ENCODE data around the gene FAM149A.

The FAM149A gene

GRCh38 chr4:186107947-186108346, 3.4 kb downstream of the FAM149A start:
- Histone ChIP-seq H3K27ac (ENCODE audit: low read length) (no peak overlapping the region), H3K9ac (ENCODE audit: low read length) (no peak overlapping the region), H3K4me3 (ENCODE audit: low read length) (no peak overlapping the region), H3K4me1 (ENCODE audit: control insufficient read depth, low read depth, low read length) (peaks cover 14% of the 10 kb centered on the region), H3K36me3 (ENCODE audit: control insufficient read depth, low read depth, low read length) (no peaks in the 10 kb centered on the region), H3K9me3 (ENCODE audit: control insufficient read depth, low read depth, low read length) (no peaks in the 10 kb centered on the region), H3K27me3 (ENCODE audit: control insufficient read depth, insufficient read depth, low read length) (peaks cover 31% of the 10 kb centered on the region)

GRCh38 chr4:186108391-186108790, 3.9 kb downstream of the FAM149A start:
- no peak overlapping the region for H3K4me3 ChIP-seq (ENCODE audit: low read length)
- H3K27ac ChIP-seq (ENCODE audit: low read length), result no peak overlapping the region
- no peaks in the 10 kb centered on the region for H3K36me3 ChIP-seq (ENCODE audit: control insufficient read depth, low read depth, low read length)
- H3K27me3 ChIP-seq (ENCODE audit: control insufficient read depth, insufficient read depth, low read length), result peaks cover 27% of the 10 kb centered on the region
- no peaks in the 10 kb centered on the region for H3K9me3 ChIP-seq (ENCODE audit: control insufficient read depth, low read depth, low read length)
- H3K9ac ChIP-seq (ENCODE audit: low read length), result no peak overlapping the region
- peaks cover 14% of the 10 kb centered on the region for H3K4me1 ChIP-seq (ENCODE audit: control insufficient read depth, low read depth, low read length)

- no peak overlapping the region for H3K27ac ChIP-seq (ENCODE audit: low read length)
- H3K4me1 ChIP-seq (ENCODE audit: control insufficient read depth, low read depth, low read length), result peaks cover 14% of the 10 kb centered on the region
- H3K4me3 ChIP-seq (ENCODE audit: low read length), result no peak overlapping the region
- H3K36me3 ChIP-seq (ENCODE audit: control insufficient read depth, low read depth, low read length), result no peaks in the 10 kb centered on the region
- H3K9ac ChIP-seq (ENCODE audit: low read length), result no peak overlapping the region
- peaks cover 18% of the 10 kb centered on the region for H3K27me3 ChIP-seq (ENCODE audit: control insufficient read depth, insufficient read depth, low read length)
- H3K9me3 ChIP-seq (ENCODE audit: control insufficient read depth, low read depth, low read length), result no peaks in the 10 kb centered on the region
Measured at GRCh38 chr4:186109245-186109644, 4.7 kb downstream of the FAM149A start.

- Histone ChIP-seq H3K4me3 (ENCODE audit: low read length) (no peak overlapping the region), H3K27ac (ENCODE audit: low read length) (no peak overlapping the region), H3K4me1 (ENCODE audit: control insufficient read depth, low read depth, low read length) (no peaks in the 10 kb centered on the region), H3K27me3 (ENCODE audit: control insufficient read depth, insufficient read depth, low read length) (no peaks in the 10 kb centered on the region), H3K9ac (ENCODE audit: low read length) (no peak overlapping the region), H3K36me3 (ENCODE audit: control insufficient read depth, low read depth, low read length) (no peaks in the 10 kb centered on the region), H3K9me3 (ENCODE audit: control insufficient read depth, low read depth, low read length) (no peaks in the 10 kb centered on the region)
Measured at GRCh38 chr4:186116697-186117096, 12.2 kb downstream of the FAM149A start.

- Histone ChIP-seq H3K4me1 (ENCODE audit: control insufficient read depth, low read depth, low read length) (no peaks in the 10 kb centered on the region), H3K27me3 (ENCODE audit: control insufficient read depth, insufficient read depth, low read length) (no peaks in the 10 kb centered on the region), H3K9ac (ENCODE audit: low read length) (no peak overlapping the region), H3K27ac (ENCODE audit: low read length) (no peak overlapping the region), H3K4me3 (ENCODE audit: low read length) (no peak overlapping the region), H3K9me3 (ENCODE audit: control insufficient read depth, low read depth, low read length) (no peaks in the 10 kb centered on the region), H3K36me3 (ENCODE audit: control insufficient read depth, low read depth, low read length) (no peaks in the 10 kb centered on the region)
Measured at GRCh38 chr4:186118582-186118981, 14.1 kb downstream of the FAM149A start.

- H3K27me3 ChIP-seq (ENCODE audit: control insufficient read depth, insufficient read depth, low read length), result no peaks in the 10 kb centered on the region
- no peaks in the 10 kb centered on the region for H3K4me1 ChIP-seq (ENCODE audit: control insufficient read depth, low read depth, low read length)
- H3K9me3 ChIP-seq (ENCODE audit: control insufficient read depth, low read depth, low read length), result no peaks in the 10 kb centered on the region
- H3K36me3 ChIP-seq (ENCODE audit: control insufficient read depth, low read depth, low read length), result no peaks in the 10 kb centered on the region
- no peak overlapping the region for H3K9ac ChIP-seq (ENCODE audit: low read length)
- H3K4me3 ChIP-seq (ENCODE audit: low read length), result no peak overlapping the region
- no peak overlapping the region for H3K27ac ChIP-seq (ENCODE audit: low read length)
Measured at GRCh38 chr4:186121057-186121456, 16.6 kb downstream of the FAM149A start.

GRCh38 chr4:186128842-186129241, 24.3 kb downstream of the FAM149A start:
- Histone ChIP-seq H3K9me3 (ENCODE audit: control insufficient read depth, low read depth, low read length) (no peaks in the 10 kb centered on the region), H3K36me3 (ENCODE audit: control insufficient read depth, low read depth, low read length) (no peaks in the 10 kb centered on the region), H3K4me1 (ENCODE audit: control insufficient read depth, low read depth, low read length) (peaks cover 17% of the 10 kb centered on the region), H3K9ac (ENCODE audit: low read length) (no peak overlapping the region), H3K27me3 (ENCODE audit: control insufficient read depth, insufficient read depth, low read length) (no peaks in the 10 kb centered on the region), H3K27ac (ENCODE audit: low read length) (no peak overlapping the region), H3K4me3 (ENCODE audit: low read length) (no peak overlapping the region)

GRCh38 chr4:186131935-186132334, 27.4 kb downstream of the FAM149A start:
- H3K27ac ChIP-seq (ENCODE audit: low read length), result no peak overlapping the region
- H3K27me3 ChIP-seq (ENCODE audit: control insufficient read depth, insufficient read depth, low read length), result no peaks in the 10 kb centered on the region
- peaks cover 17% of the 10 kb centered on the region for H3K4me1 ChIP-seq (ENCODE audit: control insufficient read depth, low read depth, low read length)
- H3K9ac ChIP-seq (ENCODE audit: low read length), result no peak overlapping the region
- no peak overlapping the region for H3K4me3 ChIP-seq (ENCODE audit: low read length)
- H3K9me3 ChIP-seq (ENCODE audit: control insufficient read depth, low read depth, low read length), result no peaks in the 10 kb centered on the region
- no peaks in the 10 kb centered on the region for H3K36me3 ChIP-seq (ENCODE audit: control insufficient read depth, low read depth, low read length)

- H3K9me3 ChIP-seq (ENCODE audit: control insufficient read depth, low read depth, low read length), result no peaks in the 10 kb centered on the region
- H3K27ac ChIP-seq (ENCODE audit: low read length), result no peak overlapping the region
- H3K27me3 ChIP-seq (ENCODE audit: control insufficient read depth, insufficient read depth, low read length), result no peaks in the 10 kb centered on the region
- no peak overlapping the region for H3K4me3 ChIP-seq (ENCODE audit: low read length)
- H3K36me3 ChIP-seq (ENCODE audit: control insufficient read depth, low read depth, low read length), result no peaks in the 10 kb centered on the region
- no peak overlapping the region for H3K9ac ChIP-seq (ENCODE audit: low read length)
- H3K4me1 ChIP-seq (ENCODE audit: control insufficient read depth, low read depth, low read length), result peaks cover 17% of the 10 kb centered on the region
Measured at GRCh38 chr4:186132577-186133242, 28.2 kb downstream of the FAM149A start.

GRCh38 chr4:186134257-186134656, 29.8 kb downstream of the FAM149A start:
- Histone ChIP-seq H3K36me3 (ENCODE audit: control insufficient read depth, low read depth, low read length) (no peaks in the 10 kb centered on the region), H3K27me3 (ENCODE audit: control insufficient read depth, insufficient read depth, low read length) (no peaks in the 10 kb centered on the region), H3K4me3 (ENCODE audit: low read length) (no peak overlapping the region), H3K9ac (ENCODE audit: low read length) (no peak overlapping the region), H3K4me1 (ENCODE audit: control insufficient read depth, low read depth, low read length) (peaks cover 17% of the 10 kb centered on the region), H3K27ac (ENCODE audit: low read length) (no peak overlapping the region), H3K9me3 (ENCODE audit: control insufficient read depth, low read depth, low read length) (no peaks in the 10 kb centered on the region)

- H3K4me3 ChIP-seq (ENCODE audit: low read length), result no peak overlapping the region
- H3K36me3 ChIP-seq (ENCODE audit: control insufficient read depth, low read depth, low read length), result no peaks in the 10 kb centered on the region
- no peaks in the 10 kb centered on the region for H3K27me3 ChIP-seq (ENCODE audit: control insufficient read depth, insufficient read depth, low read length)
- H3K4me1 ChIP-seq (ENCODE audit: control insufficient read depth, low read depth, low read length), result peaks cover 17% of the 10 kb centered on the region
- no peak overlapping the region for H3K27ac ChIP-seq (ENCODE audit: low read length)
- no peaks in the 10 kb centered on the region for H3K9me3 ChIP-seq (ENCODE audit: control insufficient read depth, low read depth, low read length)
- H3K9ac ChIP-seq (ENCODE audit: low read length), result no peak overlapping the region
Measured at GRCh38 chr4:186134861-186135260, 30.4 kb downstream of the FAM149A start.

GRCh38 chr4:186137196-186137794, 32.8 kb downstream of the FAM149A start:
- no peak overlapping the region for H3K9ac ChIP-seq (ENCODE audit: low read length)
- no peaks in the 10 kb centered on the region for H3K9me3 ChIP-seq (ENCODE audit: control insufficient read depth, low read depth, low read length)
- H3K27me3 ChIP-seq (ENCODE audit: control insufficient read depth, insufficient read depth, low read length), result no peaks in the 10 kb centered on the region
- no peak overlapping the region for H3K27ac ChIP-seq (ENCODE audit: low read length)
- H3K4me3 ChIP-seq (ENCODE audit: low read length), result no peak overlapping the region
- no peaks in the 10 kb centered on the region for H3K36me3 ChIP-seq (ENCODE audit: control insufficient read depth, low read depth, low read length)
- H3K4me1 ChIP-seq (ENCODE audit: control insufficient read depth, low read depth, low read length), result peaks cover 10% of the 10 kb centered on the region

Data from iPS-18a (cell line).